Loucy (cell line): ENCODE results near the gene CORO2A.
"Not testable (repeated sequence)": the region's sequence is repeated elsewhere in the genome, so short reads cannot be mapped to it uniquely, and the experiment has no call there.

ENCODE experiments used
- H2AFZ ChIP-seq: fragments of 200-600 bp; sonication (generic); 2 replicates; pipeline ENCODE4 v1.6.0; 2016; ENCODE audit warnings: antibody characterized with exemption, mild to moderate bottlenecking, low read length, moderate library complexity
- H3F3A ChIP-seq: fragments of 200-600 bp; 2 replicates; pipeline ENCODE4 v1.6.0; 2016; ENCODE audit warnings: antibody characterized with exemption, low read depth, mild to moderate bottlenecking
- H3K27me3 ChIP-seq: fragments of 200-600 bp; sonication (generic); 2 replicates; pipeline ENCODE4 v1.6.1; 2014; ENCODE audit warnings: low read length, mild to moderate bottlenecking; ENCODE audit not compliant: insufficient read depth, poor library complexity, severe bottlenecking
- H3K36me3 ChIP-seq: fragments of 200-600 bp; sonication (generic); 2 replicates; pipeline ENCODE4 v1.6.1; 2016; ENCODE audit warnings: low read length; ENCODE audit not compliant: insufficient read depth
- H3K4me1 ChIP-seq: fragments of 200-600 bp; sonication (generic); 2 replicates; pipeline ENCODE4 v1.5.1; 2014; ENCODE audit warnings: low read length, mild to moderate bottlenecking; ENCODE audit not compliant: insufficient read depth, poor library complexity, severe bottlenecking
- H3K4me2 ChIP-seq: fragments of 200-600 bp; sonication (generic); 2 replicates; pipeline ENCODE4 v1.6.0; 2014; ENCODE audit warnings: antibody characterized with exemption, low read length, low read depth, mild to moderate bottlenecking; ENCODE audit not compliant: poor library complexity, severe bottlenecking
- H3K4me3 ChIP-seq: fragments of 200-600 bp; sonication (generic); 2 replicates; pipeline ENCODE4 v1.5.1; 2014; ENCODE audit warnings: low read length, mild to moderate bottlenecking, mixed read lengths; ENCODE audit not compliant: poor library complexity, severe bottlenecking
- H3K79me2 ChIP-seq: fragments of 200-600 bp; sonication (generic); 2 replicates; pipeline ENCODE4 v1.6.1; 2014; ENCODE audit warnings: low read length; ENCODE audit not compliant: insufficient read depth
- H3K9ac ChIP-seq: fragments of 200-600 bp; sonication (generic); 2 replicates; pipeline ENCODE4 v1.6.0; 2014; ENCODE audit warnings: mild to moderate bottlenecking, low read depth, low read length, moderate library complexity; ENCODE audit not compliant: poor library complexity, severe bottlenecking
- H3K9me2 ChIP-seq: fragments of 200-600 bp; sonication (generic); replicated peaks from 2 replicates; pipeline ENCODE4 v1.6.1; 2016; ENCODE audit warnings: low read depth, low read length, mixed read lengths
- H3K9me3 ChIP-seq: fragments of 200-600 bp; sonication (generic); 2 replicates; pipeline ENCODE4 v1.6.1; 2014; ENCODE audit warnings: mild to moderate bottlenecking, antibody characterized with exemption, low read length, low read depth; ENCODE audit not compliant: insufficient read depth
- H4K20me1 ChIP-seq: fragments of 200-600 bp; sonication (generic); 2 replicates; pipeline ENCODE4 v1.6.0; 2014; ENCODE audit warnings: antibody characterized with exemption, low read length, mild to moderate bottlenecking; ENCODE audit not compliant: insufficient read depth, poor library complexity, severe bottlenecking
- EZH2phosphoT487 ChIP-seq: fragments of 200-600 bp; IDR thresholded peaks from 2 replicates; pipeline ENCODE4 v1.6.1; 2018; ENCODE audit warnings: antibody characterized with exemption, mild to moderate bottlenecking, moderate library complexity, borderline replicate concordance
- TF ChIP-seq, protein P1 (sequence below): fragments of 200-600 bp; sonication (generic); conservative IDR thresholded peaks from 2 replicates; pipeline ENCODE4 v1.5.1; 2014; ENCODE audit warnings: mild to moderate bottlenecking, antibody characterized with exemption, low read length

CORO2A gene

DNA sequence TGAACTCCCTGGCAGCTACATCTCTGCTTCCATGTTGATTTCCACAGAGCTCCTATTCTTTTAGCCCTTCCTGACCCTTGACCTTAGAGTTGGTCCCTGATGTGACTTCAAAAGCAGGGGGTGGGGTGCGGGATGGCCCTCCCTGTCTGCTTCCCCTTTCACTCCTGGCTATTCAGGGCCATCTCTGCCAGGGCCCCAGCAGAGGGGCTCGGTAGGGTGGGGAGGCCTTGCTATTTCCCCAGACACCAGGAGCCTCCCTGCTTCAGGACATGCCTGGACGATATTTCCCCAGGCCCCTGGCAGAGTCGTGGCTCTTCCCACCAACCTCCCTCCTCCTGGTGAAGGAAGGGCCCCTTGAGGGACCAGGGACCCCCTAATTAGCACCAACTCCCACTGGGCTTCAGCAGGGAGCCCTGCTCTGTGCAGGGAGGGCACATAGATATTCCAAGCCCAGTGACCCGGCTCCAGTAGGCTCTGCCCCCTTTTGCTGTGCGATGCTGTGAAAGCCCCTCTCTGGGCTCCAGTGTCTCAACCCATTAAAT lies 17.3 kb downstream of the CORO2A start:
- Histone ChIP-seq H3K36me3 (no peaks in the 10 kb centered on the region), H3K4me3 (no peak overlapping the region), H2AFZ (no peak overlapping the region), H3K9me3 (no peaks in the 10 kb centered on the region), H3K9ac (no peak overlapping the region), H3K4me2 (no peak overlapping the region), H3K79me2 (no peaks in the 10 kb centered on the region), H4K20me1 (no peaks in the 10 kb centered on the region), H3F3A (no peaks in the 10 kb centered on the region), H3K9me2 (no peaks in the 10 kb centered on the region), H3K4me1 (no peaks in the 10 kb centered on the region), H3K27me3 (no peaks in the 10 kb centered on the region)
- no peak for TF ChIP-seq EZH2phosphoT487
- TF ChIP-seq, protein P1, sequence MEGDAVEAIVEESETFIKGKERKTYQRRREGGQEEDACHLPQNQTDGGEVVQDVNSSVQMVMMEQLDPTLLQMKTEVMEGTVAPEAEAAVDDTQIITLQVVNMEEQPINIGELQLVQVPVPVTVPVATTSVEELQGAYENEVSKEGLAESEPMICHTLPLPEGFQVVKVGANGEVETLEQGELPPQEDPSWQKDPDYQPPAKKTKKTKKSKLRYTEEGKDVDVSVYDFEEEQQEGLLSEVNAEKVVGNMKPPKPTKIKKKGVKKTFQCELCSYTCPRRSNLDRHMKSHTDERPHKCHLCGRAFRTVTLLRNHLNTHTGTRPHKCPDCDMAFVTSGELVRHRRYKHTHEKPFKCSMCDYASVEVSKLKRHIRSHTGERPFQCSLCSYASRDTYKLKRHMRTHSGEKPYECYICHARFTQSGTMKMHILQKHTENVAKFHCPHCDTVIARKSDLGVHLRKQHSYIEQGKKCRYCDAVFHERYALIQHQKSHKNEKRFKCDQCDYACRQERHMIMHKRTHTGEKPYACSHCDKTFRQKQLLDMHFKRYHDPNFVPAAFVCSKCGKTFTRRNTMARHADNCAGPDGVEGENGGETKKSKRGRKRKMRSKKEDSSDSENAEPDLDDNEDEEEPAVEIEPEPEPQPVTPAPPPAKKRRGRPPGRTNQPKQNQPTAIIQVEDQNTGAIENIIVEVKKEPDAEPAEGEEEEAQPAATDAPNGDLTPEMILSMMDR = no peak

DNA sequence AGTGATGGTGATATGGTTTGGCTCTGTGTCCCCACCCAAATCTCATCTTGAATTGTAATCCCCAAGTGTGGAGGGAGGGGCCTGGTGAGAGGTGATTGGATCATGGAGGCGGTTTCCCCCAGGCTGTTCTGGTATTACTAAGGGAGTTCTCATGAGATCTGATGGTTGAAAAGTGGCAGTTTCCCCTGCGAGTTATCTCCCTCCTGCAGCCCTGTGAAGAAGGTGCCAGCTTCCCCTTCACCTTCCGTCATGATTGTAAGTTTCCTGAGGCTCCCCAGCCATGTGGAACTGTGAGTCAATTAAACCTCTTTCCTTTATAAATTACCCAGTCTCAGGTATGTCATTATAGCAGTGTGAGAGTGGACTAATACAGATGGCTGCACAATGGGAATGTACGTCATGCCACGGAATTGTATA lies 17.9 kb downstream of the CORO2A start:
- not testable (repeated sequence) for H3K79me2 ChIP-seq, H3F3A ChIP-seq, H3K9me3 ChIP-seq, H3K27me3 ChIP-seq, H3K4me3 ChIP-seq, H3K4me2 ChIP-seq, H3K36me3 ChIP-seq, H2AFZ ChIP-seq, H4K20me1 ChIP-seq, H3K9me2 ChIP-seq, H3K4me1 ChIP-seq, H3K9ac ChIP-seq

DNA sequence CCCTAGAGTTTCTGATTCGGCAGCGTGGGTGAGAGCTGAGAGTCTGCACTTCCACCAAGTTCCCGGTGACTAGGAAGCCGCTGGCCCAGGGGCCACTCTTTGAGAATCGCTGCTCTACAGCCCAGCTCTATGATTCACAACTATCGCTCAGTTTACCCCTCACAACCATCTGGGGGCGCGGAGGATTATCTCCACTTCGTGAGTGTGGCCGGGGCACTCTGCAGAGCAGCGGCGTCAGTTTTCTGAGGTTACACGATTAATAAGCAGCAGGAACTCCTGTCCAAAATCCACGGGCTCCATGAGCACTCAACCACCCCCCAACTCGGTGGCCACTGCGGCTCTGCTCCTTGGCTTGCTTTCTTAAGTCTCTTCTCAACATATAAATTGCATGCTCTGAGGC lies 19.3 kb downstream of the CORO2A start:
- TF ChIP-seq, protein P1 = no peak
- TF ChIP-seq EZH2phosphoT487 = no peak
- H3K4me1 ChIP-seq = peaks cover 6% of the 10 kb centered on the region
- H3K79me2 ChIP-seq = no peaks in the 10 kb centered on the region
- no peaks in the 10 kb centered on the region for H3K9me3 ChIP-seq
- no peak overlapping the region for H3K4me3 ChIP-seq
- no peaks in the 10 kb centered on the region for H3F3A ChIP-seq
- no peaks in the 10 kb centered on the region for H3K9me2 ChIP-seq
- H4K20me1 ChIP-seq = no peaks in the 10 kb centered on the region
- H3K36me3 ChIP-seq = no peaks in the 10 kb centered on the region
- H3K9ac ChIP-seq = no peak overlapping the region
- no peak overlapping the region for H2AFZ ChIP-seq
- H3K27me3 ChIP-seq = no peaks in the 10 kb centered on the region
- no peak overlapping the region for H3K4me2 ChIP-seq

DNA sequence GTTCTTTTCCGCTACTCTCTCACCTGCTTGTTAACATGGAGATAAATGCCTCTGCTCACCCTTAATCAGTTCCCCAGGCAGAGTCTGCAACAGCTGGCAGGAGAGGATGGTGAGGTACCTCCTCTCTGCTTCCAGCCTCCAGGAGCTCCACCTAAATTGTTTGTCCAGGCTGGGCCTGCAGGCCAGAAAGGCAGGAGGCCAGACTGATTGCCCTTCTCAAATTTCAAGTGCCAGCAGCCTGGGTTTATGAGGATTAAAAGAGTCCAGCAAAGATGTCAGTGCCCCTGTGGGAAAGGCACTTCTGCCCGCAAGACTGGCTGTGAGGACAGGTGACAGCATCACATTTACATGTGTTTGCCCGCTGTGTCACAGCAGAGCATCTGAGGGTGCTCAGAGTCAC lies 19.8 kb downstream of the CORO2A start:
- Histone ChIP-seq H4K20me1 (no peaks in the 10 kb centered on the region), H3K4me1 (peaks cover 6% of the 10 kb centered on the region), H3K9me2 (no peaks in the 10 kb centered on the region), H3K36me3 (no peaks in the 10 kb centered on the region), H3K79me2 (no peaks in the 10 kb centered on the region), H2AFZ (no peak overlapping the region), H3K27me3 (no peaks in the 10 kb centered on the region), H3K4me3 (no peak overlapping the region), H3F3A (no peaks in the 10 kb centered on the region), H3K9me3 (no peaks in the 10 kb centered on the region), H3K4me2 (no peak overlapping the region), H3K9ac (no peak overlapping the region)
- TF ChIP-seq, protein P1 = no peak
- TF ChIP-seq EZH2phosphoT487 = no peak
